KOPT-K1 (cell line): ENCODE data around the gene BTBD19.
A peak's percentile ranks its signal among the peaks of the same experiment; 100 is the strongest.
"Not testable (repeated sequence)": the region's sequence is repeated elsewhere in the genome, so short reads cannot be mapped to it uniquely, and the experiment has no call there.

Experiments
- H3K27ac ChIP-seq: fragments of 200-600 bp; sonication (generic); 2 replicates; pipeline ENCODE4 v1.5.1; 2016; ENCODE audit warnings: antibody characterized with exemption, mild to moderate bottlenecking, low read depth, low read length; ENCODE audit not compliant: poor library complexity, severe bottlenecking
- H3K36me3 ChIP-seq: fragments of 200-600 bp; sonication (generic); 2 replicates; pipeline ENCODE4 v1.5.1; 2017; ENCODE audit warnings: antibody characterized with exemption, mild to moderate bottlenecking, low read length, moderate library complexity; ENCODE audit not compliant: insufficient read depth
- H3K9me3 ChIP-seq: fragments of 200-600 bp; sonication (generic); 2 replicates; pipeline ENCODE4 v1.5.1; 2017; ENCODE audit warnings: antibody characterized with exemption, low read length, mild to moderate bottlenecking; ENCODE audit not compliant: insufficient read depth, poor library complexity, severe bottlenecking

The BTBD19 gene, protein sequence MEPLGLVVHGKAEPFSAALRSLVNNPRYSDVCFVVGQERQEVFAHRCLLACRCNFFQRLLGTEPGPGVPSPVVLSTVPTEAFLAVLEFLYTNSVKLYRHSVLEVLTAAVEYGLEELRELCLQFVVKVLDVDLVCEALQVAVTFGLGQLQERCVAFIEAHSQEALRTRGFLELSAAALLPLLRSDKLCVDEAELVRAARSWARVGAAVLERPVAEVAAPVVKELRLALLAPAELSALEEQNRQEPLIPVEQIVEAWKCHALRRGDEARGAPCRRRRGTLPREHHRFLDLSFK

DNA sequence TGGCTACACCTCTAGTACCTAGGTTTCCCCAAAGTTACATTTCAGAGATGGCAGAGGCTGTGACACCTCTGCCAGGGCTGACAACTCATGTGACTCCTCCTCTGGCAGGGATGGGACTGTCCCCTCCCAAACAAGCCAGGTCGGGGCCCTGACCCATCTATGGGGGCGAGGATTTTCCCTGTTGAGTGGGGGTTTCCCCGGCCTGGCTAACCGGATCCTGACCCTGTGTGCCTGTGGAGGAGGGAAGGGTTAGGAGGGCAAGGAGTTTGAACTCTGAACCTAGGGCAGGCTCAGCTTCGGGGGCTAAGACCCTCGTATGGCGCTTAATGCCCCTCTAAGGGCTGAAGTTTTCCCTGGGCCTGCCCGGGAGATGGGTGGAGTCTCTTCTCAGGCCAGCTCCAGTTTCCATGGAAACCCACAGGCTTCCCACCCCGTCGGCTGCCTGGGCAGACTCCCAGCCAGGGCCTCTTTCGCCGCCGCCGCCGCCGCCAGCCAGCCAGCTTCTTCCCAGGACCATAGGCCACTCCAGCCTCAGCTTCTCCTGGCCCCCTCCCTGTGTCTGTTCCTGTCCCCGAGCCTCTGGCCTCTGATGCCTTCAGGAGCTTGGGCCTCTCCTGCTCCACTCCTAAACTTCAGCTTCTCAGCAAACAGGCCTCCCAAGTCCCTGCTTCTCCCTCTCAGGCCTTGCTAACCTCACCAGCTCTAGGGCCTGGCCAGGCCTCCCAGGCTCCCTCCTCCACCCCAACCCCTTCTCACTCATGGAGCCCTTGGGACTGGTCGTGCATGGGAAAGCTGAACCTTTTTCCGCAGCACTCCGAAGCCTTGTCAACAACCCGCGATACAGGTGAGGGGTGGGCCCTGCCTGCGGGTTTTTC lies at the start of gene BTBD19:
Gene BTBD19, plus strand, starts transcription at position 461 of the 875 bp plus-strand sequence. Its CDS starts 298 bp downstream, at position 759.
- H3K27ac ChIP-seq = peak within 1 kb of the TSS; percentile 99
- H3K36me3 ChIP-seq = peaks cover 28% of the 10 kb centered on the region
- no peaks in the 10 kb centered on the region for H3K9me3 ChIP-seq

GRCh38 chr1:44759077-44759476 lies 49.2 kb upstream of the BTBD19 start:
- Histone ChIP-seq H3K36me3 (peaks cover 100% of the 10 kb centered on the region), H3K9me3 (no peaks in the 10 kb centered on the region), H3K27ac (no peak overlapping the region)

- Histone ChIP-seq H3K36me3 (peaks cover 100% of the 10 kb centered on the region), H3K9me3 (no peaks in the 10 kb centered on the region), H3K27ac (no peak overlapping the region)
Observed at GRCh38 chr1:44760876-44761275, 47.4 kb upstream of the BTBD19 start.

- not testable (repeated sequence) for H3K9me3 ChIP-seq, H3K27ac ChIP-seq
- peaks cover 79% of the 10 kb centered on the region for H3K36me3 ChIP-seq
Observed at GRCh38 chr1:44766421-44766820, 41.9 kb upstream of the BTBD19 start.

DNA sequence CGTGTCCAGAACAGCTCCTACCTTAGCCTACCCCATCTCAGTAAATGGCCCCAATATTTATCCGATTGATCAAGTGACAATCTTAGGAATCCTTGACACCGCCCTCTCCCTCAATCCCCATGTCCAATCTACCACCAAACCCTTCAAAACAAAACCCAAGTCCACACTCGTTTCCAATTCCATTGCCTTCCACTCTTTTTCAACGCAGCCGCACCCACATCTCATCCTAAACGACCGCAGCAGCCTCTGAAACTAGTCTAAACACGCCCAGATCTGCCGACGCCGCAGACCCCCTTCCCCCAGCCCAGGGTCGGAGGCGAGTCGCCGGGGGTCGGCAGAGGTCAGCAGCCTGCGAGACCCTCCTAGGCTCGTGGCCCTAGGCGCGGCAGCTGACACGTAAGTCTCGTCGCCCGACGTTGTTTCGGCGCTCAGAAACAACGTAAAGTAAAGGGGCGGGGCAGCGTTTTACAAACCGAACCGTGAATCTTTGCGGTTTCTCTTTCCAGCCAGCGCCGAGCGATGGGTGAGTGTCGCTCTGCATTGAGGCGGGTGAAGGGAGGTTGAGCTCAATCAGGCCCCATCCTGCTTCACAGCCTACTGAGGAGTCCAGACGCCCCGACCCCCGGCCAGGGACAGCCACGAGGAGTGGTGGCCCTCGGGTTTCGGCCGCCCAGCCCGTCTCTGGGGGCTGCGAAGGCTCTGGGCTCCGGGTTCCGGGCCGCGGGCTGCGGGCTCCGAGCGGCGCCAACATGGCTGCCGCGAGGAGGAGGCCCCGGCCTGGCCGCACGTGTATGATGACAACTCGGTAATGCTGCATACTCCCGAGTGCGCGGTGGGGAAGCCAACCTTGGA lies 33.0 kb upstream of the BTBD19 start, which contains the start of gene RPS8:
Gene RPS8, plus strand, starts transcription at position 463 of the 852 bp plus-strand sequence. Its CDS starts 57 bp downstream, at position 520.
- Histone ChIP-seq H3K9me3 (no peaks in the 10 kb centered on the region), H3K27ac (peak within 1 kb of the TSS; percentile 76), H3K36me3 (peaks cover 41% of the 10 kb centered on the region)

DNA sequence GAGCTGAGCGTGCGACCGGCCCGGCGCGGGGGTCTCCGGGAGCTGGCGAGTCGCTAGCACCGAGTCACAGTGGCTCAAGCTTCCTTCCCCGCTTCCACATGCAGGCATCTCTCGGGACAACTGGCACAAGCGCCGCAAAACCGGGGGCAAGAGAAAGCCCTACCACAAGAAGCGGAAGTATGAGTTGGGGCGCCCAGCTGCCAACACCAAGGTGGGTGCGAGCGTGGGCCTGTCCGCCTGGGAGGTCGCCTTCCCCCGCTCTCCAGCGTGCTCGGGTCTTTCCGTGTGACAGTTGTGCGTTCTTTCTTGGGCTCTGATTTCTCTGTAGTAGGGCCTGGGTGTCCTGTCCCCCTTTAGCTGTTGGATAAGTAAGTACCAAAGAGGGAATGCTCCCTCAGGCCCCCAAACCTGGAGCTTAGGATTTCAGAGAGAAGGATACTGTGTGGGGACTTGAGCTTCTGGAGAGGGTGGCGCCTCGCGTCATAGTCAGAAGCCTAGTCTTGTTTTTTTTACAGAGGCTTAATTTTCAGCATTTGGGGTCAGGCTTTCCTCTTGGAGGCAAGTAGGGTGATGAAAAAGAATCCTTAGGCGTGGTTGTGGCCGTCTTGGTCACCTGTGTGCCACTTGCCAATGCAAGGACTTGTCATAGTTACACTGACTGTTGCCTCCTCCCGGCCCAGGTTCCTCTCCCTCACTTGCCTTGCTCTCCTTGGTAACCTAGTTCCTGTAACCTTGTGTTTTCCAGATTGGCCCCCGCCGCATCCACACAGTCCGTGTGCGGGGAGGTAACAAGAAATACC lies 32.2 kb upstream of the BTBD19 start:
- H3K9me3 ChIP-seq = no peaks in the 10 kb centered on the region
- peak overlapping the region; percentile 76 for H3K27ac ChIP-seq
- peaks cover 49% of the 10 kb centered on the region for H3K36me3 ChIP-seq

- peak overlapping the region; percentile 76 for H3K27ac ChIP-seq
- H3K36me3 ChIP-seq = peaks cover 55% of the 10 kb centered on the region
- no peaks in the 10 kb centered on the region for H3K9me3 ChIP-seq
Observed at GRCh38 chr1:44776730-44777068, 31.6 kb upstream of the BTBD19 start.

- peak overlapping the region; percentile 76 for H3K27ac ChIP-seq
- H3K9me3 ChIP-seq = no peaks in the 10 kb centered on the region
- peaks cover 61% of the 10 kb centered on the region for H3K36me3 ChIP-seq
Observed at GRCh38 chr1:44777547-44777946, 30.8 kb upstream of the BTBD19 start.

DNA sequence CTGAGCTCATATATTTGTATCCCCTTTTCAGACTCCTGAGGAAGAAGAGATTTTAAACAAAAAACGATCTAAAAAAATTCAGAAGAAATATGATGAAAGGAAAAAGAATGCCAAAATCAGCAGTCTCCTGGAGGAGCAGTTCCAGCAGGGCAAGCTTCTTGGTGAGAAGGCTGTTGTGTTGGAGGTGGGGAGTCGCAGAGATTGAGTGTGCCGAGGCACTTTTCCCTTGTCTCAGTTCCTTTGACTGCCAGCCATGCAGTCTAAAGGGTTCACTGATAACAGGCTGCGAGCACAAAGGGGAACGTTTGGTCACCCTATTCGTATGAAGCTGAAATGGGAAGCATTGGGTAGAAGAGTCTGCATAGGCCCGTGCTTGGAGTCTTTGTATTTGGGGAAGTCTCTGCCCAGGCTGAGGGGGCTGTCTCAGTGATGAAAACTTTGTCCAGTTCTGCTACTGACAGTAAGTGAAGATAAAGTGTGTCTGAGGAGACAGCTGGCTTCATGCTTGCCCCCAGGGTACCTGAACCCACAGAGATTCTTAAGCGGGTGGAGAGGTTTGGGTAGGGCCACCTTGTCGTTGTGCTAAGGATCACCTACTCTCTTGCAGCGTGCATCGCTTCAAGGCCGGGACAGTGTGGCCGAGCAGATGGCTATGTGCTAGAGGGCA lies 30.2 kb upstream of the BTBD19 start:
- Histone ChIP-seq H3K36me3 (peaks cover 67% of the 10 kb centered on the region), H3K27ac (no peak overlapping the region), H3K9me3 (no peaks in the 10 kb centered on the region)

DNA sequence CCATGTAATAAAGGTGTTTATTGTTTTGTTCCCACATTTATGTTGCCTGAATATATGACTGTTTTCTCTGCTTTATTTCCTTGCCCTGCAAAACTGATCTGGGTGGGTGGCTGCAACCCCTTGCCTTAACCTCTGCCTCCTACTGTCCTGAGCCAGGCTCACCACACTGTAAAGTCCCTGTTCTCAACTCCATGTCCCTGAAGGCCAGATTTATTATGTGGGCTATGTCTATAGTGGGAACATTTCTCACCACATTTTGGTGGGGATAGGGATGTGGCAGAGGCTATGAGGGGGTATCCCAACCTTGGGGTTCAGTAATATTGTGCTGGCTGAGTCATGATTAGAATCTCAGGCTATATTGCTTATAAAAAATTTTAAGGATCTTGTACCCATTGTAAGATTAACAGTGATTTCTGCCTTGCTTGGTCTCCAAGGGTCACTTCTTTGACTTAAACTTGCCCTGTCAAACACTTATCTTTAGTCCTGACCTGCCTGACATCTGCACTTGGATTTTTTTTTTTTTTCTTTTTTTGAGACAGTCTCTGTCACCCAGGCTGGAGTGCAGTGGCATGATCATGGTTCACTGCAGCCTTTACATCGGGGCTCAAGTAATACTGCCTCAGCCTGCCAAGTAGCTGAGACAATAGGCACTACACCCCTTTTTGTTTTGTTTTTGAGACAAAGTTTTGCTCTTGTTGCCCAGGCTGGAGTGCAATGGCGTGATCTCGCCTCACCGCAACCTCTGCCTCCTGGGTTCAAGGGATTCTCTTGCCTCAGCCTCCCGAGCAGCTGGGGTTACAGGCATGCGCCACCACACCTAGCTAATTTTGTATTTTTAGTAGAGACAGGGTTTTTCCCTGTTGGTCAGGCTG lies 29.4 kb upstream of the BTBD19 start:
- H3K27ac ChIP-seq = no peak overlapping the region
- H3K9me3 ChIP-seq = no peaks in the 10 kb centered on the region
- peaks cover 69% of the 10 kb centered on the region for H3K36me3 ChIP-seq

GRCh38 chr1:44780583-44781121 lies 27.7 kb upstream of the BTBD19 start:
- Histone ChIP-seq H3K9me3 (no peaks in the 10 kb centered on the region), H3K27ac (no peak overlapping the region), H3K36me3 (peaks cover 69% of the 10 kb centered on the region)

DNA sequence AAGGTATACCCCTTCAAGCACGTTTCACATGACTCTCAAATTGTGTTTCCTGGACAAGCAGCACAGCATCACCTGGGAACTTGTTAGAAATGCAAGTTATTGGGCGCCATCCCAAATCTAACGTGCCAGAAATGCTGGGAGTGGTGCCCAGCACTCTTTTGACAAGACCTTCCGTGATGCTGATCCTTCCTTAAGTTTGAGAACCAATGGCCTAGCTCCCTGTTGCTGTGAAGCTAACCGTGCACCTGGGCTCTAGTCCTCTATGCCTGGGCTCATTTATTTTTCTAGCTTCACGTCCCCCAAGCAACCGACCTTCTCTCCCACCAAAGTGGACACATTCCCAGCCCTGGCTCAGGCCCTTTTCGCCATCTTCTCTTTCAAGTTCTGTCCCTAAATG lies 24.6 kb upstream of the BTBD19 start:
- H3K9me3 ChIP-seq = no peaks in the 10 kb centered on the region
- H3K27ac ChIP-seq = no peak overlapping the region
- peaks cover 44% of the 10 kb centered on the region for H3K36me3 ChIP-seq
